H1 (cell line): Measurements from ENCODE around the gene SOX6. TPM values are rescaled to one million over a fixed set of nuclear protein-coding genes. Genes with fewer than 3 reads are reported as not detected.
"Not testable (repeated sequence)": the region's sequence is repeated elsewhere in the genome, so short reads cannot be mapped to it uniquely, and the experiment has no call there.

Source experiments
- CTCF ChIA-PET: fragments of 300-600 bp; sonication (Branson Sonifier 250); formaldehyde crosslinking; loops from one replicate; lab custom pipeline; 2021; ENCODE audit not compliant: partially characterized antibody; lab: Charles Lee
- POLR2A ChIA-PET: fragments of 300-600 bp; sonication (Branson Sonifier 250); formaldehyde crosslinking; loops from one replicate; lab custom pipeline; 2021; ENCODE audit warnings: inconsistent platforms; ENCODE audit not compliant: partially characterized antibody; lab: Charles Lee
- DNase-seq, 2 experiments: peaks; one replicate each; pipeline versions ENCODE4 v3.0.0 to v3.0.0-alpha.2; 2010 to 2022; ENCODE audit warnings: low spot score in 2 of 2, low read depth in 1 of 2, mixed read lengths in 1 of 2
- FAIRE-seq: peaks from 2 replicates; lab custom pipeline; 2011; peaks lifted over from hg19 to GRCh38; lab: Jason Lieb, UNC
- H2AFZ ChIP-seq: 2 replicates; pipeline ENCODE4 v1.8.1; 2012; ENCODE audit warnings: low read length, inconsistent platforms
- H2AK5ac ChIP-seq: 2 replicates; pipeline ENCODE4 v1.6.1; 2013; ENCODE audit warnings: low read depth, low read length
- H2BK120ac ChIP-seq: replicated peaks from 2 replicates; pipeline ENCODE3; 2013; ENCODE audit warnings: low read depth, low read length, inconsistent platforms
- H2BK12ac ChIP-seq: 2 replicates; pipeline ENCODE4 v1.6.1; 2013; ENCODE audit warnings: low read depth, low read length
- H2BK15ac ChIP-seq: 2 replicates; pipeline ENCODE4 v1.6.1; 2013; ENCODE audit warnings: low read length
- H2BK20ac ChIP-seq: 2 replicates; pipeline ENCODE4 v1.6.1; 2013; ENCODE audit warnings: low read length
- H2BK5ac ChIP-seq: 2 replicates; pipeline ENCODE4 v1.6.1; 2013; ENCODE audit warnings: low read depth, low read length
- H3K14ac ChIP-seq: 2 replicates; pipeline ENCODE4 v1.6.1; 2013; ENCODE audit warnings: inconsistent platforms; ENCODE audit not compliant: insufficient read length
- H3K18ac ChIP-seq: 2 replicates; pipeline ENCODE4 v1.6.1; 2013; ENCODE audit warnings: low read length; ENCODE audit errors: extremely low read depth
- H3K23ac ChIP-seq: 2 replicates; pipeline ENCODE4 v1.6.1; 2013; ENCODE audit warnings: inconsistent platforms; ENCODE audit not compliant: insufficient read length
- H3K23me2 ChIP-seq: 2 replicates; pipeline ENCODE4 v1.6.1; 2013; ENCODE audit warnings: low read depth, low read length
- H3K27ac ChIP-seq: 2 replicates; pipeline ENCODE4 v1.6.1; 2011; ENCODE audit warnings: low read depth, low read length, inconsistent platforms
- H3K27me3 ChIP-seq, 4 experiments: replicated peaks in 1 of 4; 1 replicate in 1 of 4; 2 replicates in 3 of 4; pipeline versions ENCODE4 v1.6.1 to v1.8.1; 2011 to 2013; ENCODE audit warnings: low read length in 3 of 4, mild to moderate bottlenecking in 3 of 4, inconsistent platforms in 2 of 4, mixed read lengths in 2 of 4, moderate library complexity in 1 of 4; ENCODE audit not compliant: control insufficient read depth in 3 of 4, insufficient read depth in 3 of 4; ENCODE audit errors: extremely low read depth in 1 of 4
- H3K36me3 ChIP-seq, 4 experiments: 2 replicates each; pipeline versions ENCODE4 v1.6.1 to v1.8.1; 2011 to 2013; ENCODE audit warnings: mild to moderate bottlenecking in 4 of 4, low read length in 3 of 4, moderate library complexity in 2 of 4, control low read depth in 1 of 4, inconsistent platforms in 1 of 4; ENCODE audit not compliant: insufficient read depth in 4 of 4, control insufficient read depth in 2 of 4
- H3K4ac ChIP-seq: replicated peaks from 2 replicates; pipeline ENCODE3; 2013; ENCODE audit warnings: low read length, low read depth, mixed read lengths, inconsistent platforms; ENCODE audit not compliant: insufficient read length
- H3K4me1 ChIP-seq, 4 experiments: replicated peaks in 1 of 4; 1 replicate in 1 of 4; 2 replicates in 3 of 4; pipeline versions ENCODE4 v1.6.1 to v1.8.1; 2011 to 2013; ENCODE audit warnings: low read length in 3 of 4, inconsistent platforms in 2 of 4, mixed read lengths in 1 of 4; ENCODE audit not compliant: insufficient read depth in 4 of 4, control insufficient read depth in 3 of 4
- H3K4me2 ChIP-seq, 2 experiments: 2 replicates each; pipeline versions ENCODE4 v1.6.1 to v1.8.1; 2011 to 2013; ENCODE audit warnings: low read depth in 2 of 2, low read length in 2 of 2, control low read depth in 1 of 2, inconsistent platforms in 1 of 2, mild to moderate bottlenecking in 1 of 2; ENCODE audit not compliant: insufficient read depth in 1 of 2
- H3K4me3 ChIP-seq, 4 experiments: fragments of 200-600, 300-600 bp in 1 of 4; sonication (generic), shearing (Covaris generic), sonication (Bioruptor Twin) in 1 of 4; 2 replicates each; pipeline versions ENCODE4 v1.5.1 to v1.8.1; 2011 to 2016; ENCODE audit warnings: low read length in 4 of 4, low read depth in 3 of 4, control low read depth in 2 of 4, inconsistent platforms in 2 of 4, mild to moderate bottlenecking in 2 of 4, mixed read lengths in 1 of 4, moderate library complexity in 1 of 4; ENCODE audit not compliant: insufficient read depth in 2 of 4; ENCODE audit errors: extremely low read depth in 1 of 4
- H3K56ac ChIP-seq: replicated peaks from 2 replicates; pipeline ENCODE3; 2013; ENCODE audit warnings: low read depth, mild to moderate bottlenecking, mixed read lengths, low read length, inconsistent platforms; ENCODE audit not compliant: insufficient read length
- H3K79me1 ChIP-seq: 2 replicates; pipeline ENCODE4 v1.6.1; 2013; ENCODE audit warnings: low read depth, low read length, control low read depth
- H3K79me2 ChIP-seq, 2 experiments: 2 replicates each; pipeline versions ENCODE4 v1.6.1 to v1.8.1; 2012 to 2013; ENCODE audit warnings: low read length in 2 of 2, mild to moderate bottlenecking in 2 of 2, inconsistent platforms in 1 of 2; ENCODE audit not compliant: insufficient read depth in 2 of 2, control insufficient read depth in 1 of 2
- H3K9ac ChIP-seq, 4 experiments: replicated peaks in 1 of 4; 1 replicate in 1 of 4; 2 replicates in 3 of 4; pipeline versions ENCODE4 v1.6.1 to v1.8.1; 2011 to 2013; ENCODE audit warnings: low read depth in 3 of 4, low read length in 3 of 4, control low read depth in 2 of 4, mild to moderate bottlenecking in 2 of 4, moderate library complexity in 2 of 4, inconsistent platforms in 1 of 4; ENCODE audit errors: extremely low read depth in 1 of 4
- H3K9me3 ChIP-seq, 2 experiments: 2 replicates each; pipeline versions ENCODE4 v1.6.1 to v1.8.1; 2012 to 2013; ENCODE audit warnings: mild to moderate bottlenecking in 2 of 2, moderate library complexity in 2 of 2, control low read depth in 1 of 2, inconsistent platforms in 1 of 2, low read depth in 1 of 2, low read length in 1 of 2, mixed read lengths in 1 of 2; ENCODE audit not compliant: insufficient read depth in 2 of 2
- H4K20me1 ChIP-seq, 2 experiments: replicated peaks in 1 of 2; 2 replicates each; pipeline versions ENCODE3 to v1.8.1; 2011 to 2013; ENCODE audit warnings: inconsistent platforms in 2 of 2, low read length in 2 of 2, mild to moderate bottlenecking in 1 of 2; ENCODE audit not compliant: insufficient read depth in 2 of 2, control insufficient read depth in 1 of 2
- H4K5ac ChIP-seq: 2 replicates; pipeline ENCODE4 v1.6.1; 2013; ENCODE audit warnings: low read length, low read depth, mixed read lengths, inconsistent platforms; ENCODE audit not compliant: insufficient read length
- H4K8ac ChIP-seq: 2 replicates; pipeline ENCODE4 v1.8.0; 2013; ENCODE audit warnings: mild to moderate bottlenecking, moderate library complexity, low read length, inconsistent platforms; ENCODE audit not compliant: insufficient read depth; ENCODE audit errors: extremely low read depth
- H4K91ac ChIP-seq: replicated peaks from 2 replicates; pipeline ENCODE3; 2013; ENCODE audit warnings: low read length, mixed read lengths, inconsistent platforms; ENCODE audit not compliant: insufficient read length
- WGBS, 2 experiments: shearing (Covaris generic) in 1 of 2; methylation state at CpG; one replicate each; pipeline versions ENCODE4 v1.1.6 to v1.1.7; 2013 to 2015; ENCODE audit warnings: low lambda C conversion rate in 2 of 2, mixed read lengths in 2 of 2, inconsistent platforms in 1 of 2, low coverage in 1 of 2, missing lambda C conversion rate in 1 of 2; ENCODE audit not compliant: insufficient replicate concordance in 2 of 2, insufficient coverage in 1 of 2, insufficient read length in 1 of 2; ENCODE audit errors: extremely low coverage in 1 of 2, missing lambda C conversion rate in 1 of 2; 5-methylcytosine and 5-hydroxymethylcytosine counted together
- polyA plus RNA-seq, 7 experiments: library from polyadenylated mRNA; depleted of rRNA in 3 of 7; stranded (reverse) in 5 of 7; unstranded in 2 of 7; fragments of >200 nt in 5 of 7; fragments of 200-250 nt in 2 of 7; gene quantifications; 1 replicate in 5 of 7; 2 replicates in 1 of 7; 4 replicates in 1 of 7; pipeline versions ENCODE4 v1.2.1 to v1.2.3, GENCODE V29; 2011 to 2013; ENCODE audit warnings: missing spikeins in 2 of 7, mixed read lengths in 2 of 7
- total RNA-seq: library from RNA; stranded (reverse); fragmentation: NEBNext Ultra II Directional; extraction: Animal tissue kit (Norgen Biotek cat#: 25700); gene quantifications from 2 replicates; pipeline ENCODE4 v1.2.1, GENCODE V29; 2021

The SOX6 gene
- total and polyA plus RNA-seq, 2 of the 8 experiments (the other 6 are each of a cell fraction or from before 2014, with no cell fraction given): 0.09 TPM; not detected in 1

- H3K4me1 ChIP-seq, H2BK120ac ChIP-seq, H3K4me2 ChIP-seq, H2BK15ac ChIP-seq, H4K20me1 ChIP-seq, H3K9me3 ChIP-seq, H3K36me3 ChIP-seq, H3K4me3 ChIP-seq, CTCF ChIA-PET, H3K56ac ChIP-seq, H2AK5ac ChIP-seq, H2AFZ ChIP-seq, H3K18ac ChIP-seq, H3K27me3 ChIP-seq, H2BK20ac ChIP-seq, H2BK5ac ChIP-seq, H4K5ac ChIP-seq, H3K14ac ChIP-seq, POLR2A ChIA-PET, H3K79me2 ChIP-seq, FAIRE-seq, H4K8ac ChIP-seq, H3K79me1 ChIP-seq, H3K9ac ChIP-seq, H3K23me2 ChIP-seq, H3K4ac ChIP-seq, H3K23ac ChIP-seq, DNase-seq, H4K91ac ChIP-seq, H3K27ac ChIP-seq, H2BK12ac ChIP-seq: not testable (repeated sequence)
- 92% methylated on average over 2 of the region's 2 CpGs; no CpG with 5 or more reads in 1 of the 2 experiments for WGBS, 2 experiments
Observed at GRCh38 chr11:16146980-16147379, 209.4 kb downstream of the SOX6 start.

GRCh38 chr11:16141614-16142013, 214.7 kb downstream of the SOX6 start:
- H2BK20ac ChIP-seq, H3K56ac ChIP-seq, H4K91ac ChIP-seq, H3K79me2 ChIP-seq, H2AFZ ChIP-seq, DNase-seq, H3K4me2 ChIP-seq, H2BK120ac ChIP-seq, H3K9ac ChIP-seq, H4K20me1 ChIP-seq, FAIRE-seq, H3K4ac ChIP-seq, H4K8ac ChIP-seq, H3K27ac ChIP-seq, H3K4me3 ChIP-seq, H3K18ac ChIP-seq, H3K23ac ChIP-seq, H4K5ac ChIP-seq, H3K27me3 ChIP-seq, H3K23me2 ChIP-seq, H3K14ac ChIP-seq, H3K36me3 ChIP-seq, H3K9me3 ChIP-seq, H2AK5ac ChIP-seq, H2BK5ac ChIP-seq, H2BK12ac ChIP-seq, H2BK15ac ChIP-seq, H3K4me1 ChIP-seq, POLR2A ChIA-PET, H3K79me1 ChIP-seq: not testable (repeated sequence)
- CTCF ChIA-PET: interaction anchor here (1.3 kb wide), 1 partner anchor 154 kb away, joined by 3 read pairs; no protein-coding TSS in a partner anchor
- 85% methylated on average over 6 of the region's 7 CpGs; no CpG with 5 or more reads in 1 of the 2 experiments for WGBS, 2 experiments
